NCI-H128 (cell line): ENCODE data around the gene HM13.
"Not testable (repeated sequence)": the region's sequence is repeated elsewhere in the genome, so short reads cannot be mapped to it uniquely, and the experiment has no call there.

Source experiments
- DNase-seq: peaks from one replicate; lab custom pipeline; 2025; ENCODE audit not compliant: unreplicated experiment; lab: John Stamatoyannopoulos, UW

The HM13 gene

GRCh38 chr20:31581391-31581790 is 67.1 kb downstream of the HM13 start:
- DNase-seq: no peak

DNA sequence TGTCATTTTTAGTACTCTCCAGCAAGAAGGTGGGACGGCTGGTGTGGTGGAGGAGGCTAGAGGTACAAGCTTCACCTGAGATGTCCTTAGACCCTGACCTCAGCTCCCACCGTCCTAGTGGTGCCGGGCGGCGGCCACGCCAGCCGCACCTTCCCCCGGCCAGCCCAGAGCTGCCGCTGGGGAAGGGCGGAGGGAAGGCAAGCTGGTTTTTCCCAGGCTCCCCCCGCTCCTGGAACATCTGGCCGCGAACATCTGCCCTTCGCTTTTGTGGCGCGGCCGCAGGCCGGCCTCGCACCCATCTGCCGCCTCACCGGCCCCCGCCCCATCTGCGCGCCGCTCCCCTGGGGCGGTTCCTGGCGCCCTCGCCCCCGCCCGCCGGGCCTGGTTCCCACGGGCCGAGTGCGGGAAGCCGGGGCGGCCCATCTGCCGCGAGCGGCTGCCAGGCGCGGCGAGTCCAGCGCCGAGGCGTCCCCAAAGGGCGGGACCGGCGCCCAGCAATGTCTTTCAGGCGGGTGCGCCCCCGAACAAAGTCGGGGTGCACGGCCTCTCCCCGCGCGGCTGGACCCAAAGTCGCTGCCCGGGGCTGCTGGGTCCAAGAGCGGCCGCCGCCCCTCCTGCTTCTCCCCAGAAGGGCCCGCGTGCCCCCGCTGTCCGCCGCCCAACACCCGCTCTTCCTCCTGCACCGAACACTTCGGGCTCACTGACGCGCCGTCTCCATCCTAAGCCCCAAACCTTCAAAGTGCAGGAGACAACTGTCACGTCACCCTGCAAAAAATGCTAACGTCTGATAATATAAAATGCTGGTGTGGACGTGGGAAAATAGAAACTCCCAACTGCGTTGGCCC is 73.5 kb downstream of the HM13 start:
- no peak for DNase-seq

- no peak for DNase-seq
Observed at GRCh38 chr20:31590717-31591225, 76.5 kb downstream of the HM13 start.

GRCh38 chr20:31593221-31594001 is 79.2 kb downstream of the HM13 start:
- DNase-seq: no peak

DNA sequence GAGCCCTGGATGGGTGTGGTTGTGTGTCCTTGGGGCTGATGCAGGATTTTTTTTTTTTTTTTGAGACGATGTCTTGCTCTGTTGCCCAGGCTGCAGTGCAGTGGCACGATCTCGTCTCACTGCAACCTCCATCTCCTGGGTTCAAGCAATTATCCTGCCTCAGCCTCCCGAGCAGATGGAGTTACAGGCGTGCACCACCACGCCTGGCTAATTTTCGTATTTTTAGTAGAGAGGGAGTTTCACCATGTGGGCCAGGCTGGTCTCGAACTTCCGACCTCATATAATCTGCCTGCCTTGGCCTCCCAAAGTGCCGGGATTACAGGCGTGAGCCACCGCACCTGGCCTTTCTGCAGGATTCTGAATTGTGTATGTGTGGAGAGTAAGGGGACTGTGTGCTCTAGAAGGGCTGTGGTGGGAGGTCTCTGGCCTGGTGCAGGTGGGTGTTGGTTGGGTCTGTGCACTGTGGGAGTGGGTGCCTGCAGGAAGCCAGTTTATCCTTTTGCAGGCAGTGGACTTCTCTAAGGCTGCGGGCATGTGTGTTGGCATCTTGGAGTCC is 79.8 kb downstream of the HM13 start:
- DNase-seq: no peak

- no peak for DNase-seq
Observed at GRCh38 chr20:31594558-31595379, 80.5 kb downstream of the HM13 start.

DNA sequence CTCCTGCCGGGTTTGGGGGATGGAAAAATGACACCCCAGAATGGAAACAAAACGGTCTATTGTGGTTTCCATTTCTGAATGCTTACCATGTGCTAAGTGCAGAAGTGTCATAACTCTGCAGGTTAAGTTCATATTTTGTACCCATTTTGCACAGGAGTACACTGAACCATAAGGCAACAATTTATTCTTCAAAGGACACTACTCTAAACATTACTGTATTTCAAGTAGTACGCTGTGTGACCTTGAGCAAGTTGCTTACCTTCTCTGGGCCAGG is 81.1 kb downstream of the HM13 start:
- no peak for DNase-seq

- DNase-seq: no peak
Observed at GRCh38 chr20:31595654-31596411, 81.6 kb downstream of the HM13 start.

- DNase-seq: not testable (repeated sequence)
Observed at GRCh38 chr20:31596412-31596715, 82.1 kb downstream of the HM13 start.

- DNase-seq: no peak
Observed at GRCh38 chr20:31596831-31597480, 82.7 kb downstream of the HM13 start.

DNA sequence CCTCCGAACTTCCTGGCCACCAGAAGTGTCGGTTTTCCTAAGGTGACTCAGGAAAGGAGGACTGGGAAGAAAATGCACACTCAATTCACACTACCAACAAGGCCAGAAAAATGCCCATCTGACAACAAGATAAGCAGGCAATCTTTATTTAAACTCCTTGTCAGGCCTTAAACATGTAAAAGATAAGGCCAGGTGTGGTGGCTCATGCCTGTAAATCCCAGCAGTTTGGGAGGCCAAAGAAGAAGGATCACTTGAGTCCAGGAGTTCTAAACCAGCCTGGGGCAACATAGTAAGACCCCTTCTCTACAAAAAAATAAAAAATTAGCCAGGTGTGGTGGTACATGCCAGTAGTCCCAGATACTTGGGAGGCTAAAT is 83.2 kb downstream of the HM13 start:
- no peak for DNase-seq

GRCh38 chr20:31602431-31602778 is 88.2 kb downstream of the HM13 start:
- DNase-seq: no peak

- no peak for DNase-seq
Observed at GRCh38 chr20:31602779-31603441, 88.7 kb downstream of the HM13 start.

- DNase-seq: peak; percentile 98
Observed at GRCh38 chr20:31603822-31604566, 89.8 kb downstream of the HM13 start.

DNA sequence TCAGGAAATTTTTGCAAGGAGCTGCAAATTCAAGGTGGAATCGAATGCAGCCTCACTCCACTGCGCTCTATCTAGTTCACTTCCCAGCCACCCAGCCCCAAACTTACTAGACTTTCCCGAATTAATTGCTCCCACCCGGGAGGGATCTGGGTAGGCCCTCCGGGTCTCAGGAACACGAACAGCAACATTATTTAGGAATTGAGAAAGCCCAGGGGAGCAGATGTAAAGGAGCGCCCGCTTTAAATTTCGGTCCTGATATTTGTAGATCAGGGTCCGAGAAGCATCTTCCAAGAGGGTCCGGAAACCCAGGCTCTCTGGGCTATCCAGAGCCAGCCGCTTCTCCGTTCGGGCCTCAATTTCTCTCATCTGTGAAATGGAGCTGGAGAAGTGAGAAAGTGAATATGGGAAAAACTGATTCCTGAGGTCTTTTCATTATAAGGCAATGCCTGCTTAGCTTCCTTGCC is 90.4 kb downstream of the HM13 start:
- DNase-seq: no peak

DNA sequence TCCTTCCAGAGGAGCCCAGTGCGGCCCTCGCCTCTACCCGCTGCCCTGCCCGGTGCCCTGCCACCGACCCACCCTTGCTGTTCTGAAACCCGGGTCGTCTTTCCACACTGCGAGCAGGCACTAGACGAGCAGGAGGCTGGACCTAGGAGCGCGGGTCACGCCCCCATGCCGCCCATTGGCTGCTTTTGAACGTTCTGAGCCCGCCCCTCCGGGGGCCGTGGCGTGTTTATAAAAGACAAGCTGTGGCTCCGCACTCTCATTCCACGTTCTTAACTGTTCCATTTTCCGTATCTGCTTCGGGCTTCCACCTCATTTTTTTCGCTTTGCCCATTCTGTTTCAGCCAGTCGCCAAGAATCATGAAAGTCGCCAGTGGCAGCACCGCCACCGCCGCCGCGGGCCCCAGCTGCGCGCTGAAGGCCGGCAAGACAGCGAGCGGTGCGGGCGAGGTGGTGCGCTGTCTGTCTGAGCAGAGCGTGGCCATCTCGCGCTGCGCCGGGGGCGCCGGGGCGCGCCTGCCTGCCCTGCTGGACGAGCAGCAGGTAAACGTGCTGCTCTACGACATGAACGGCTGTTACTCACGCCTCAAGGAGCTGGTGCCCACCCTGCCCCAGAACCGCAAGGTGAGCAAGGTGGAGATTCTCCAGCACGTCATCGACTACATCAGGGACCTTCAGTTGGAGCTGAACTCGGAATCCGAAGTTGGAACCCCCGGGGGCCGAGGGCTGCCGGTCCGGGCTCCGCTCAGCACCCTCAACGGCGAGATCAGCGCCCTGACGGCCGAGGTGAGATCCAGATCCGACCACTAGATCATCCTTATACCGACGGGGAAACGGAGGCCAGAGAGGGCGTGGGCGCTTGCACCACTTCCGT is 91.0 kb downstream of the HM13 start, which contains the start of gene ID1:
Gene ID1, plus strand, starts transcription at position 259 of the 871 bp plus-strand sequence. Its CDS starts 99 bp downstream, at position 358.
- DNase-seq: peak; percentile 97

DNA sequence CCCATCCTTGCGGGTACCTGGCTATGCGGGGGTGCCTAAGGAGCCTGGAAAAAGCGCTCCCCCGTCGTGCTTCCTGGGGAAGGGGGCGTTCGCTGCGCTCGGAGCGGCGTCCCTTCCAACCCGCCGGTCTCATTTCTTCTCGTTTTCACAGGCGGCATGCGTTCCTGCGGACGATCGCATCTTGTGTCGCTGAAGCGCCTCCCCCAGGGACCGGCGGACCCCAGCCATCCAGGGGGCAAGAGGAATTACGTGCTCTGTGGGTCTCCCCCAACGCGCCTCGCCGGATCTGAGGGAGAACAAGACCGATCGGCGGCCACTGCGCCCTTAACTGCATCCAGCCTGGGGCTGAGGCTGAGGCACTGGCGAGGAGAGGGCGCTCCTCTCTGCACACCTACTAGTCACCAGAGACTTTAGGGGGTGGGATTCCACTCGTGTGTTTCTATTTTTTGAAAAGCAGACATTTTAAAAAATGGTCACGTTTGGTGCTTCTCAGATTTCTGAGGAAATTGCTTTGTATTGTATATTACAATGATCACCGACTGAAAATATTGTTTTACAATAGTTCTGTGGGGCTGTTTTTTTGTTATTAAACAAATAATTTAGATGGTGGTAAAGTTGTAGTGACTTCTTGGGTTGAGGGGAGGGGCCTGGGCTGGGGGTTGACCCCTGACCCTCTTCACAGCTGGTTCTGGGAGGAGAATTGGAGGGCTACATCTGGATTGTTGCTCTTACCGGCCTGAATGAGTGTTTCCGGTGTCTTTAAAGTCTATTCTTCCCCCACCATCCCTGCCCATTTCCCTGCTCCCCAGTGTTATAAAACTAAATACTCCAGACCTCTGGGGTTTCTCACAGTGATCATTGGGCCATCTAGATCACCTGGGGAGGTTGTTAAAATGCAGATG is 91.9 kb downstream of the HM13 start:
- DNase-seq: no peak
